ENCODE data around the gene AK5. TPM values are rescaled to one million over a fixed set of nuclear protein-coding genes. Genes with fewer than 3 reads are reported as not detected.

The AK5 gene
- total and polyA plus RNA-seq, 2 donors (not counting 1 experiment from before 2014, with no cell fraction given): 0.18 TPM; not detected in 1

DNA sequence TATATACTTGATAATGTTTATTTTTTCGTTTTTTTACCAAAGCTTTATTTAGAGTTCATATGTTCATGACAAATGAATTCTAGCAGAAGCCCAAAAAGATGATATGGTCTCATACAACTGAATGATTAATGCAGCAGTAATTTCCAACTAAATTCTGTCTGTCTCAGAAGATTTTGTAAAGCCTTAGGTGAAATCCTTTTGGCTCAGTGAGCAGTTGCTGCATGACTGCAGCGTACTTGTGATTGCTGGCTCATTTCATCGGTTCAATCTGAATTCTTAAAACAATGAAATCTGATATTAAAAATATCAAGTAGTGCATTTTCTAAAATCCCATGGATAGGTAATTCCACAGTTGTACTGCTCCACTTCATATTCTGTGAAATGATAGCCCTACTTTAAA, 73.2 kb downstream of the AK5 start:
- no peak overlapping the region for H3K27ac ChIP-seq (ENCODE audit: low read length in 2 of 2)
- H3K4me3 Mint-ChIP-seq: no peak overlapping the region
- H3K9ac ChIP-seq (ENCODE audit: low read length): no peak overlapping the region
- ChIA-PET CTCF (no interaction called here), POLR2A (no interaction called here)
- no CpG with 5 or more reads among the region's 3 CpGs for WGBS (ENCODE audit: insufficient coverage)
- H3K4me3 ChIP-seq (ENCODE audit: control extremely low read depth in 1 of 5, extremely low read depth in 1 of 5, insufficient read depth in 1 of 5, low read depth in 2 of 5, low read length in 4 of 5): no peak overlapping the region
- H3K4me1 Mint-ChIP-seq: no peaks in the 10 kb centered on the region
- H3K27me3 ChIP-seq (replicated peaks in 1 of 4; ENCODE audit: control extremely low read depth in 1 of 4, control insufficient read depth in 3 of 4, insufficient read depth in 4 of 4, low read length in 3 of 4): peaks cover 0 to 2% (median 0%) of the 10 kb centered on the region in 4 experiments
- no peak overlapping the region for H3K4me2 ChIP-seq (replicated peaks; ENCODE audit: low read depth, low read length, poor library complexity, severe bottlenecking)
- no peaks in the 10 kb centered on the region for H3K4me1 ChIP-seq (ENCODE audit: control insufficient read depth in 2 of 2, insufficient read depth in 2 of 2, low read length in 2 of 2)
- ATAC-seq (ENCODE audit: low read depth): no peak
- no peaks in the 10 kb centered on the region for H3K9me3 ChIP-seq (ENCODE audit: control extremely low read depth in 1 of 3, control insufficient read depth in 2 of 3, insufficient read depth in 1 of 3, low read length in 2 of 3)
- no peak overlapping the region for H3K27ac Mint-ChIP-seq
- no peak for DNase-seq
- no peaks in the 10 kb centered on the region for H4K20me1 ChIP-seq (ENCODE audit: control insufficient read depth, insufficient read depth, low read length, poor library complexity, severe bottlenecking)
- no peaks in the 10 kb centered on the region for H3K79me2 ChIP-seq (ENCODE audit: control insufficient read depth, insufficient read depth, low read length)
- intact Hi-C loops (cut with micrococcal nuclease): no loop called here
- no peak overlapping the region for H2AFZ ChIP-seq (ENCODE audit: insufficient read depth, low read depth, low read length, poor library complexity, severe bottlenecking)
- no peaks in the 10 kb centered on the region for H3K36me3 ChIP-seq (replicated peaks in 1 of 2; ENCODE audit: control extremely low read depth in 1 of 2, control insufficient read depth in 1 of 2, extremely low read depth in 1 of 2, insufficient read depth in 2 of 2, low read length in 1 of 2)
- no peak for TF ChIP-seq EZH2 (IDR thresholded peaks at IDR 0.05; ENCODE audit: borderline replicate concordance, insufficient read depth, low read depth, low read length, poor library complexity, severe bottlenecking)
- no peak for TF ChIP-seq CTCF (IDR thresholded peaks at IDR 0.05)
- H3K27me3 Mint-ChIP-seq: peaks cover 6% of the 10 kb centered on the region
- H3K9me3 Mint-ChIP-seq (ENCODE audit: insufficient read depth): no peaks in the 10 kb centered on the region

- H3K27me3 Mint-ChIP-seq: peaks cover 6% of the 10 kb centered on the region
- intact Hi-C loops (cut with micrococcal nuclease): no loop called here
- no peaks in the 10 kb centered on the region for H3K4me1 Mint-ChIP-seq
- ChIA-PET CTCF (no interaction called here), POLR2A (no interaction called here)
- no peak overlapping the region for H2AFZ ChIP-seq (ENCODE audit: insufficient read depth, low read depth, low read length, poor library complexity, severe bottlenecking)
- no peaks in the 10 kb centered on the region for H4K20me1 ChIP-seq (ENCODE audit: control insufficient read depth, insufficient read depth, low read length, poor library complexity, severe bottlenecking)
- no peaks in the 10 kb centered on the region for H3K79me2 ChIP-seq (ENCODE audit: control insufficient read depth, insufficient read depth, low read length)
- H3K27ac Mint-ChIP-seq: no peak overlapping the region
- peaks cover 0 to 2% (median 0%) of the 10 kb centered on the region in 4 experiments for H3K27me3 ChIP-seq (replicated peaks in 1 of 4; ENCODE audit: control extremely low read depth in 1 of 4, control insufficient read depth in 3 of 4, insufficient read depth in 4 of 4, low read length in 3 of 4)
- no peak overlapping the region for H3K4me3 ChIP-seq (ENCODE audit: control extremely low read depth in 1 of 5, extremely low read depth in 1 of 5, insufficient read depth in 1 of 5, low read depth in 2 of 5, low read length in 4 of 5)
- no peaks in the 10 kb centered on the region for H3K36me3 ChIP-seq (replicated peaks in 1 of 2; ENCODE audit: control extremely low read depth in 1 of 2, control insufficient read depth in 1 of 2, extremely low read depth in 1 of 2, insufficient read depth in 2 of 2, low read length in 1 of 2)
- no CpG with 5 or more reads among the region's 3 CpGs for WGBS (ENCODE audit: insufficient coverage)
- ATAC-seq (ENCODE audit: low read depth) (no peak), DNase-seq (no peak)
- no peaks in the 10 kb centered on the region for H3K9me3 ChIP-seq (ENCODE audit: control extremely low read depth in 1 of 3, control insufficient read depth in 2 of 3, insufficient read depth in 1 of 3, low read length in 2 of 3)
- TF ChIP-seq EZH2 (IDR thresholded peaks at IDR 0.05; ENCODE audit: borderline replicate concordance, insufficient read depth, low read depth, low read length, poor library complexity, severe bottlenecking) (no peak), CTCF (IDR thresholded peaks at IDR 0.05) (no peak)
- H3K4me2 ChIP-seq (replicated peaks; ENCODE audit: low read depth, low read length, poor library complexity, severe bottlenecking): no peak overlapping the region
- no peak overlapping the region for H3K9ac ChIP-seq (ENCODE audit: low read length)
- no peaks in the 10 kb centered on the region for H3K9me3 Mint-ChIP-seq (ENCODE audit: insufficient read depth)
- H3K4me3 Mint-ChIP-seq: no peak overlapping the region
- no peaks in the 10 kb centered on the region for H3K4me1 ChIP-seq (ENCODE audit: control insufficient read depth in 2 of 2, insufficient read depth in 2 of 2, low read length in 2 of 2)
- no peak overlapping the region for H3K27ac ChIP-seq (ENCODE audit: low read length in 2 of 2)
Measured at GRCh38 chr1:77356136-77356535, 74.3 kb downstream of the AK5 start.

Measured in B cell (primary cell).